ENCODE results near the gene CTSS.

CTSS gene

GRCh38 chr1:150696162-150696561, 69.4 kb downstream of the CTSS start:
- no peaks in the 10 kb centered on the region for H3K9me3 Mint-ChIP-seq
- H3K27me3 Mint-ChIP-seq (ENCODE audit: low read depth): no peaks in the 10 kb centered on the region
- peak overlapping the region in 1 of 3 experiments; percentile 10 for H3K27ac Mint-ChIP-seq
- peaks cover 20% of the 10 kb centered on the region for H3K36me3 Mint-ChIP-seq (ENCODE audit: low read depth)
- H3K4me1 Mint-ChIP-seq: peaks cover 15% of the 10 kb centered on the region
- TF ChIP-seq, protein P1, sequence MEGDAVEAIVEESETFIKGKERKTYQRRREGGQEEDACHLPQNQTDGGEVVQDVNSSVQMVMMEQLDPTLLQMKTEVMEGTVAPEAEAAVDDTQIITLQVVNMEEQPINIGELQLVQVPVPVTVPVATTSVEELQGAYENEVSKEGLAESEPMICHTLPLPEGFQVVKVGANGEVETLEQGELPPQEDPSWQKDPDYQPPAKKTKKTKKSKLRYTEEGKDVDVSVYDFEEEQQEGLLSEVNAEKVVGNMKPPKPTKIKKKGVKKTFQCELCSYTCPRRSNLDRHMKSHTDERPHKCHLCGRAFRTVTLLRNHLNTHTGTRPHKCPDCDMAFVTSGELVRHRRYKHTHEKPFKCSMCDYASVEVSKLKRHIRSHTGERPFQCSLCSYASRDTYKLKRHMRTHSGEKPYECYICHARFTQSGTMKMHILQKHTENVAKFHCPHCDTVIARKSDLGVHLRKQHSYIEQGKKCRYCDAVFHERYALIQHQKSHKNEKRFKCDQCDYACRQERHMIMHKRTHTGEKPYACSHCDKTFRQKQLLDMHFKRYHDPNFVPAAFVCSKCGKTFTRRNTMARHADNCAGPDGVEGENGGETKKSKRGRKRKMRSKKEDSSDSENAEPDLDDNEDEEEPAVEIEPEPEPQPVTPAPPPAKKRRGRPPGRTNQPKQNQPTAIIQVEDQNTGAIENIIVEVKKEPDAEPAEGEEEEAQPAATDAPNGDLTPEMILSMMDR (IDR thresholded peaks at IDR 0.05; ENCODE audit: unreplicated experiment in 3 of 3): no peak
- H3K4me3 Mint-ChIP-seq: peak overlapping the region; percentile 90 to 98 (median 98)

DNA sequence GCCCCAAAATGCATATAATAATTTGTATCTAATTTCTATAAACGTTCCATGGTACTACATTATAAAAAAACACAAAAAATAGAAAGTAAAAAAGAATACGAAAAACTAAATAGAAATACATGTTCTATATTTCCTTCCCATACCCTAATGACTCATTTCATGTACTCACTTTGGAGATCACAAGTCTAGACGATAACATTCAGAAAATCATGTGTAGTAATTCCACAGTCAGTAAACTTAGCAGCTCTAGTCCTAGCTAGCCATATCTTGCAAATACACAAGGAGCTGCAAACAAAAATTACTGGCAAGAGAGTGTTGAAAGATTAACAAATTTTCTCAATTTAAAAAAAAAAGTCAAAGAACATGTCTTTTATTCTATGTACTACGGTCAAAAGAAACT, 70.0 kb downstream of the CTSS start:
- TF ChIP-seq, protein P1 (IDR thresholded peaks at IDR 0.05; ENCODE audit: unreplicated experiment in 3 of 3): no peak
- Mint-ChIP-seq H3K27ac (no peak overlapping the region), H3K4me1 (peaks cover 15% of the 10 kb centered on the region), H3K9me3 (no peaks in the 10 kb centered on the region), H3K27me3 (ENCODE audit: low read depth) (no peaks in the 10 kb centered on the region), H3K4me3 (peak overlapping the region; percentile 47 to 54 (median 50)), H3K36me3 (ENCODE audit: low read depth) (peaks cover 23% of the 10 kb centered on the region)

GRCh38 chr1:150692720-150693119, 72.9 kb downstream of the CTSS start:
- peaks cover 31% of the 10 kb centered on the region for H3K36me3 Mint-ChIP-seq (ENCODE audit: low read depth)
- no peaks in the 10 kb centered on the region for H3K9me3 Mint-ChIP-seq
- H3K27ac Mint-ChIP-seq: no peak overlapping the region
- H3K4me1 Mint-ChIP-seq: peaks cover 15% of the 10 kb centered on the region
- TF ChIP-seq, protein P1 (IDR thresholded peaks at IDR 0.05; ENCODE audit: unreplicated experiment in 3 of 3): no peak
- no peak overlapping the region for H3K4me3 Mint-ChIP-seq
- H3K27me3 Mint-ChIP-seq (ENCODE audit: low read depth): no peaks in the 10 kb centered on the region

DNA sequence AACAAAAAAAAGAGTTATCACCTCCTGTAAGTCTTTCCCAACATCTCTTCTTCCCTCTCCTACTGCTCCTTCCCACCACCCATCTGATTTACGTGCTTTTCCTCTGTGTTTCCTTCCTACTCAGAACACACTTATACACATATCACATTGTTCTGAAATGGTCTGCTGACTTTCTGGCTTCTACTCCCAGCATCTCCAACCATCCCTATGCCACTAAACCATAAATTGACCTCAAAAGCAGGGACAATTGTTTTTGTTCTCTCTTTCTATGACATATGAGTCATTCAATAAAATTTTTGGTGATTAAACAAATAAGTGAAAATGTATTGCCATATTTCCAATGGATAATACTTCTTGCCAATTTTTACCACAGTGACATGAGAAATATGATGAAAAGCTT, 76.8 kb downstream of the CTSS start:
- Mint-ChIP-seq H3K4me3 (no peak overlapping the region), H3K4me1 (no peaks in the 10 kb centered on the region), H3K27me3 (ENCODE audit: low read depth) (no peaks in the 10 kb centered on the region), H3K36me3 (ENCODE audit: low read depth) (peaks cover 33% of the 10 kb centered on the region), H3K27ac (no peak overlapping the region), H3K9me3 (no peaks in the 10 kb centered on the region)
- TF ChIP-seq, protein P1 (IDR thresholded peaks at IDR 0.05; ENCODE audit: unreplicated experiment in 3 of 3): no peak

GRCh38 chr1:150686275-150686674, 79.3 kb downstream of the CTSS start:
- Mint-ChIP-seq H3K4me3 (no peak overlapping the region), H3K9me3 (no peaks in the 10 kb centered on the region), H3K27ac (no peak overlapping the region), H3K4me1 (no peaks in the 10 kb centered on the region), H3K36me3 (ENCODE audit: low read depth) (peaks cover 27% of the 10 kb centered on the region), H3K27me3 (ENCODE audit: low read depth) (no peaks in the 10 kb centered on the region)
- TF ChIP-seq, protein P1 (IDR thresholded peaks at IDR 0.05; ENCODE audit: unreplicated experiment in 3 of 3): no peak

GRCh38 chr1:150683914-150684313, 81.7 kb downstream of the CTSS start:
- TF ChIP-seq, protein P1 (IDR thresholded peaks at IDR 0.05; ENCODE audit: unreplicated experiment in 3 of 3): no peak
- peaks cover 24% of the 10 kb centered on the region for H3K36me3 Mint-ChIP-seq (ENCODE audit: low read depth)
- no peak overlapping the region for H3K4me3 Mint-ChIP-seq
- no peaks in the 10 kb centered on the region for H3K4me1 Mint-ChIP-seq
- H3K27me3 Mint-ChIP-seq (ENCODE audit: low read depth): no peaks in the 10 kb centered on the region
- no peaks in the 10 kb centered on the region for H3K9me3 Mint-ChIP-seq
- H3K27ac Mint-ChIP-seq: no peak overlapping the region
